Activated gamma-delta T cell (primary cell): ENCODE measurements around the gene MAGI1.

Experiments
- DNase-seq: peaks from one replicate; lab custom pipeline; 2025; lab: John Stamatoyannopoulos, UW

Gene MAGI1

GRCh38 chr3:66014056-66014455, 24.7 kb downstream of the MAGI1 start:
- DNase-seq = no peak

- no peak for DNase-seq
These were observed 26.0 kb downstream of the MAGI1 start for GRCh38 chr3:66012711-66013110.

DNA sequence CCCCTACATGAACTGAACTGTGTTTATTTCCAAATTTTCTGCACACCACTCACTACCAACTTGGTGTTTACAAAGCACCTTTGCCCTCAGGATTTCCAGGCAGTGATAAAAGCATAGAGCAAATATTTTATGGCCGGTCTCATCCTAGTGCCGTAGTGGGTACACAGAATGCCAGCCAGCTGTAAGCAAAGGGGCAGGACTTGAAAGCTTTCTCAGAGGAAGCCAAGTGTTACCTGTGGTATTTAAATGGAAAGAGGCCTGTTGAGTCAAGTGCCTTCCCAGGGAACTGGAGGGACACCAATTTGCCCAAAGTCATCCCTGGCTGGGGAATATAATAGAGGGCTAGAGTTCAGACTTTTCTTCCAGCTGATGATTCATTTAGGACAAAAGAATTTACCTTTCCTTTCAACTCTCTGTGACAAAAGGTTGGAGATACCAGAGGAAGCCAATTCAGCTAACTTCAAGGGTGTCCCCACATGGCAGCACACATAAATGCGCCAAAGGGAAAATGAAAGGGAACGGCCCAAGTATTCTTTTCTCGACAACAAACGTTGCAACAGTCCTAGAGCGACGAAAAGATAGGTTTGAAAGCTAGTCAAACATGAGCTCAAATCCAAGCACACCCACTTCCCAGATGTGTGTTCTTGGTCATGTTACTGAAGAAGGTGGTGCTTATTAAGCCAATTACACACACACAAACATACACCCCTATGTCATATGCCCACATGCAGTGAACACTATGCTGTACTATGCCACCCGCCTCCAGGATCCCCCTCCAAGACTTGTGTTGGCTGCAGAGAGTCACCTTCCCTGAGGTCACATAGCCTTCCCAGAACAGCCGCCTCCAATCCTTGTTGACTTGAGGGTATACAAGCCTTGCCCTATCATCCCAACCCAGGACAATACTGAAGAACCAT, 27.7 kb downstream of the MAGI1 start:
- no peak for DNase-seq

- no peak for DNase-seq
These were observed 28.4 kb downstream of the MAGI1 start for GRCh38 chr3:66010348-66010738.

DNA sequence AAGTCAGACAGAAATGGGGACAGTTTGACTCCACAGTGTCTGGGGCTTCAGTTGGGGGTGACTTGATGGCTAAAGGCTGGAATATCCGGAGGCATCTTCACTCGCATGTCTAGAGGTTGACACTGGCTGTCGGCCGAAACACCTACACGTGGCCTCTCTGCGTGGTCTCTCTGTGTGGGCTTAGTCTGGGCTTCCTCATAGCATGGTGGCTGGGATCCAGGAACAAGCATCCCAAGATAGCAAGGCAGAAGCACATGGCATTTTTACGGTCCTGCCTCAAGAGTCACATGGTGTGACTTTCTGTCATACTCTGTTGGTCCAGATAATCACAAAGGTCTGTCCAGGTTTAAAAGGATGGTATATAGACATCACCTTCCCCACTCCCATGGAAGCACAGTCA, 34.5 kb downstream of the MAGI1 start:
- DNase-seq = no peak

DNA sequence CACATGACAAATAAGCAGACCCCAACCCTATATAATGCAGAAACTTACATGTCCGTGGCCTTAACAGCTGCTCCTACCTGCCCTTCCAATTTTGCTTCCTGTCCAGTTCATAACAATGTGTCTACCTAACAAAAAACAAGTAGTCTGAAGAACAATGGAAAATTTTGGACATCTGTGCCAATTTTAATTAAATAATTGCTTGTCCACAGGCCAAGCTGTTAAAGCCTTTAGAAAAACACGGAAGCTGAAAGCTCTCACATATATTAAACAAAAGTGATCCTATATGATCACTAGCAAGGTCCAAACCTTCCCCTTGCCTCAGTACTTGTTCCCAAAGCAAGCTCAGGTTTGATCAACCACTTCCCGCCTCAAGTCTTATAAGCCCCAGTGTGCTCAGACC, 37.1 kb downstream of the MAGI1 start:
- no peak for DNase-seq

- DNase-seq = no peak
These were observed 38.2 kb downstream of the MAGI1 start for GRCh38 chr3:66000506-66000905.

DNA sequence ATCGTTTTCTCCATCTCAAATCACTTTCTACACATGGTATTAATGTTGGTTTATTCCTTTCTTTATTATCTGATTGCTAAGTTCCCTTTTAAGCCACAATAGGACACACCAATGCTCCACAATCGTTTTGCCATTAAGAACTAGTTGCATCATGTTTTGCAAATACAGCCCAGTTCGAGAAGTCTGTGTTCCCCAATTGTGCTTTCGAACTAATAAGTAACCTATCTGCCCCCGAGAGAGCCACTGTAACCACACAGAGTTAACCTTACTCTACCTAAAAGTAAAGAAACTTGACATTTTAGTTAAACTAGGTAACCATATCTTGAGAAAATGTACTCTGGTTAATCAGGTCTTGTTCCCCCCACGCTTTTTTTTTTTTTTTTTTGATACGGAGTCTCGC, 39.1 kb downstream of the MAGI1 start:
- no peak for DNase-seq

DNA sequence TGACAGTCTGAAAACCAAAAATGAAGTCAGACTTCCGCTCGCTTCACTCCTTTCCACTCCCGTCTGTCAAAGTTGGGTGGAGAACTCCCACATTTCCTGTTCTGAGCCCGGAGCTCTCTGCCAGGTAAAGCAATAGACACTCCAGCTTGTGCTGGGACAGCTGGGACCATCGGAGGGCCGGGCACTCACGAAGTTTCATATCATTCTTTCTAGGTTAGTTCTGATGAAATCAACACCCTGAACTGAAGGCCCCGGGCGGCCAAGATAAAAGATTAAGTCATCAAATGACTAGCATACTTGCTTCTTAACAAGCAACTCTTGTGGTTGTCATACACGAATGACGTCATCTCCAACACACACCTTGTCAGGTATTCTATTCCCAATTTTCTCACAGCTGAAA, 42.1 kb downstream of the MAGI1 start:
- DNase-seq = no peak

GRCh38 chr3:65995515-65995914, 43.2 kb downstream of the MAGI1 start:
- DNase-seq = no peak

DNA sequence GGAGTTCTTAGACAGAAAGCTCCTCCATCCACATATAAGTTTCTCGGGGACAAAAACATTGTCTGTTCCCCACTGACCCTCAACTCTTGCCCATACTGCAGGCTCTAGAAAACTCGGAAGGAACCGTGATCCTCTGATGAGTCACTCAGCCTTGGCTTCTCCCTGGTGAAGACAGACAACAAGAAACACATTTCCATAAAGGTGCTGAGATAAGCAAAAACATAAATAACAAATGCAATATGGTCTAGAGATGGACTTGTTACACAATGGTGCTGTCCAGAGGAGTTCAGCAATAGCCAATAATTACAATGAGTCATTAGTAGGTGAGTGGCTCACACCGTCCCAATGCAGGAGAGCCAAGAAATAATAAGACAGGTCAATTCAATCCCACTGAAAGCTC, 43.7 kb downstream of the MAGI1 start:
- no peak for DNase-seq

- DNase-seq = no peak
These were observed 45.4 kb downstream of the MAGI1 start for GRCh38 chr3:65993134-65993900.

- no peak for DNase-seq
These were observed 46.6 kb downstream of the MAGI1 start for GRCh38 chr3:65992106-65992505.

DNA sequence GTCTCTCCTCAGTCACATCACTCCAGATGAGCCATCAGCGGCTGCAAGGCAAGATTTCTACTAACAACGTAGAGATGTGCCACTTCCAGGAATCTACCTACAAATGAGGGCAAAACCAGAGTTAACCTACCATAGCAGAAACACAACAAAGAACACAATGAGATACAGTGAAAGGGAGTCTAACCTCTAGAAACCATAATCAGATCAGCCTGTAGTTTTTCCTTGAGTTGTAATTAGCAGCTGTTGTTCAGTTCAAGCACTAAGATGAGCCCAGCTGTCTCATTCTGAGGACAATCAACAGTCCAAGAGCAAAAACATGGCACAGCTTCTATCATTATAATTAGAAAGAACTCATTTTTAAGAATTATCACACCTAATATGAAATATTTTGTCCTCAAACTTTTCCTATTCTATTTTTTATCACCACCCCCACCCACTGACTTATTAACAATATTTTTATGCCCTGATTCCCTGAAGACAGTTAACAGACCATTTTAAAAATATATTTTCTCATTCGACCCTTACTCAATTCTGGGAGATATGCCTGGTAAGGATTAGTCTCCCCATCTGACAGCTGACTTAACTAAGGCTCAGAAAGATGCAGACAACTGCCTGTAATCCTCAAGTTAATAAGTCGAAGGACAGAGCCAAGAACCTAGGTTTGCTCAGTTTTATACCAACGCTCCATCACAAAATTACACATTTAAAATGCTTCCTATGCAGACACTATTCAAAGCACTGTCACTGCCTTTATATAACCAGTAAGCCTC, 50.1 kb downstream of the MAGI1 start:
- DNase-seq = no peak

- DNase-seq = no peak
These were observed 52.4 kb downstream of the MAGI1 start for GRCh38 chr3:65986285-65986684.

DNA sequence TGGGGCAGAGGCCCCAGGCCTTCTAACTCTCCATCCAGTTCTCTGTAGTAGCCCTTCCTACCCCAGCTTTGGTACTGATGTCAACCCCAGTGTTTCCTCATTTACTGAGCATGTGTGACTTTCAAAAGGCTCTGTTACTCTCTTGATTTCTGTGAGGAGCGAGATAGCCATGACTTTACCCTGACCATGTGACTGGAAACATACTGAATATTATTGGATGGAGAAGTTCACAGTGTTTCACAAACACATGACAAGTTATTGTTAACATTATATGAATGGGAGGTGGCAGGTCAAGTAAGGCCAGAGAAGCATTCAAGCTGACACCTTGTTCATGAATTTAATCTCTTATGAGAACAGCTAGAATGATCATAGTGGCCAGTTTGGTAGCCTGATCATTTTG, 53.7 kb downstream of the MAGI1 start:
- no peak for DNase-seq

GRCh38 chr3:65983100-65983499, 55.6 kb downstream of the MAGI1 start:
- no peak for DNase-seq

DNA sequence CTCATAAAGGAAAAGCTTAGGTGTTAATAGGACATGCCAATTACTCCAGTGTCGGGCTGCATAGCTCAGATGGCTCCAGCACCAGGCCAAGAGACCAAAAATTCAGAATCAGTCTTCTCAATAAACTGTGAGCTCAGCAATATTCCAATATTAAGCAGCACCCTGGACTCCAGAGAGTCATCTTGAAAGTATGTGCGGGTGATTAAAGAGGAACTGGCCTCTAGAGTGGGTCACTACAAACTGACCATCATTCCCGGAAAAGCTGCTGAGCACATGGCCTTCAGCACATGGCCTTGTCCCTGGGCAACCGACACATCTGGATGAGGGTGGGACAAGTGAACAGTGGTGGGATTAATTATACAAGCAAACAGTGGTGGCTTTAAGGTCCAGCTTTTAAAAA, 59.0 kb downstream of the MAGI1 start:
- no peak for DNase-seq

DNA sequence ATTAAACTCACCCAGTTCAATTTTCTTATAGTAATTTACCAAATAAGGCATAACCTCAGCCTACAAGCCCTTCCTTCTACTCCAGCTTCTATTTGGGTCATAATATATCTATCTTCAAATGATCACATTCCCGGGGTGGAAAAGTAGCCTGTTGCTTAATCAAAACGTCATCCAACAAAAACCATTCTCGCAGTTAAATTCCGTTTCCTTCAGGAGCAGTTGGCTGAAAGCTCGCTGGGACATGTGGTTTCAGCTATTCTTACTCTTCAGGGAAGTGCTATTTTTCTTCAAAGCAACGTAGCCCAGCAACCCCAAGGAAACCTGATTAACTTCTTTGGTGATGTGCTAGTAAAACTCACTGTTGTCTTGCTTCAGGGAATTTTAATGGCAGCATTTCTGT, 59.6 kb downstream of the MAGI1 start:
- DNase-seq = no peak

DNA sequence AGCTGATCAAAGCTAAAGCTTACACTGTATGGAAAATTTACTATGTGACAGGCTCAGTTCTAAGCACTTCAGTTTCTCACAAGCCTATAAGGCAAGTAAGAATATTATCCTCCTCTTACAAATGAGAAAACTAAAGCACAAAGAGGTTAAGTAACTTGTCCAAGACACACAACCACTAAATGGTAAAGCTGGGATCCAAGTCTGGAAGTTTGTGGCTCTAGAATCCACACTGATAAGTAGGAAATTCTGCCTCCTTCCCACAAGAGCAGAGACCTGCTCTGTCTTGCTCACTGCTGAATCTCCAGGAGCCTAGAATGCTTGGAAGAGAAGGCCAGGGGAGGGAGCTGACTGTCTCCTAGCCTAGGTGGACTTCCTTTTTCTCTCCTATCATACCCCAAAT, 60.6 kb downstream of the MAGI1 start:
- DNase-seq = no peak

GRCh38 chr3:65975032-65975431, 63.7 kb downstream of the MAGI1 start:
- DNase-seq = no peak

DNA sequence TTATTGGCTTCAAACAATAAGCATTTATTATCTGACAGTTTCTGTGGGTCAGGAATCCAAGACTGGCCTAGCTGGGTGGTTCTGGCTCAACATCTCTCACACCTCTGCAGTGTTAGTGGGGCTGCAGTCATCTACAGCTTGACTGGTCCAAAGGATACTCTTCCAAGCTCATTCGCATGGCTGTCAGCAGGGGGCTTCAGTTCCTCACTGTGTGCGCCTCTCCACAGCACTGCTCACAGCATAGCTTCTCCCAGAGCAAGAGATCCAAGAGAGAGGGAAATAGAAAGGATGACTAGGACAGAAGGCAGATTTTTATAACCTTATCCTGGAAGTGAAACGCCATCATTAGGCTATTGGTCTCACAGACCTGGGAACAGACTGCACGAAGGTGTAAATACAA, 64.2 kb downstream of the MAGI1 start:
- no peak for DNase-seq

- no peak for DNase-seq
These were observed 66.0 kb downstream of the MAGI1 start for GRCh38 chr3:65972765-65973164.
